Testis (tissue), 3 donors: ENCODE results near the gene TSEN2. TPM values are rescaled to one million over a fixed set of nuclear protein-coding genes. Genes with fewer than 3 reads are reported as not detected.

Source experiments
- DNase-seq: peaks from one replicate; pipeline ENCODE4 v3.0.0-alpha.2; 2019
- H3K27ac ChIP-seq, 2 donors: fragments of 200-600 bp; sonication (generic); one replicate each; pipeline ENCODE4 v1.5.1; 2019
- H3K27me3 ChIP-seq: fragments of 200-600 bp; sonication (generic); one replicate; pipeline ENCODE4 v1.5.1; 2019
- H3K36me3 ChIP-seq: fragments of 200-600 bp; sonication (generic); one replicate; pipeline ENCODE4 v1.5.1; 2017; ENCODE audit warnings: low read depth; ENCODE audit errors: missing control alignments
- H3K4me1 ChIP-seq: fragments of 200-600 bp; sonication (generic); one replicate; pipeline ENCODE4 v1.5.1; 2019
- H3K4me3 ChIP-seq, 2 donors: fragments of 200-600 bp; sonication (generic); one replicate each; pipeline ENCODE4 v1.5.1; 2017 to 2019
- H3K9me3 ChIP-seq: fragments of 200-600 bp; sonication (generic); one replicate; pipeline ENCODE4 v1.5.1; 2017
- POLR2A ChIP-seq: fragments of 450-650 bp; IDR thresholded peaks from one replicate; pipeline ENCODE4 v1.6.1; 2017; ENCODE audit warnings: antibody characterized with exemption, mild to moderate bottlenecking, moderate library complexity
- WGBS, 2 donors: methylation state at CpG; one replicate each; pipeline ENCODE4 v1.1.5; 2018; 5-methylcytosine and 5-hydroxymethylcytosine counted together
- intact Hi-C: fragments of 100-400 bp; cut with DNase I; formaldehyde crosslinking; loops from one replicate; pipeline ENCODE4 v1.15.1; 2023; ENCODE audit warnings: low total_unique reads
- polyA plus RNA-seq: library from polyadenylated mRNA; stranded (reverse); fragments of 350-450 nt; fragmentation: Illumina TruSeq; extraction: RNeasy Lipid Tissue Mini Kit (QIAGEN cat#74804); gene quantifications from one replicate; pipeline ENCODE4 v1.2.3, GENCODE V29; 2014; ENCODE audit warnings: low read depth, low replicate concordance; ENCODE audit not compliant: insufficient read depth
- total RNA-seq, 2 donors: library from RNA; depleted of rRNA; stranded (reverse); fragments of >200 nt; gene quantifications; one replicate each; pipeline ENCODE4 v1.2.3, GENCODE V29; 2016
- TF ChIP-seq, protein P1 (sequence below), 3 experiments: fragments of 450-650 bp in 2 of 3; fragments of 200-600 bp in 1 of 3; sonication (generic) in 1 of 3; IDR thresholded peaks; one replicate each; pipeline ENCODE4 v1.5.1; 2016 to 2019; ENCODE audit warnings: antibody characterized with exemption in 3 of 3, mild to moderate bottlenecking in 2 of 3, moderate library complexity in 1 of 3

The TSEN2 gene
- total and polyA plus RNA-seq, 3 donors from 2014 or later, result 17.0 to 26.8 (median 25.3) TPM

DNA sequence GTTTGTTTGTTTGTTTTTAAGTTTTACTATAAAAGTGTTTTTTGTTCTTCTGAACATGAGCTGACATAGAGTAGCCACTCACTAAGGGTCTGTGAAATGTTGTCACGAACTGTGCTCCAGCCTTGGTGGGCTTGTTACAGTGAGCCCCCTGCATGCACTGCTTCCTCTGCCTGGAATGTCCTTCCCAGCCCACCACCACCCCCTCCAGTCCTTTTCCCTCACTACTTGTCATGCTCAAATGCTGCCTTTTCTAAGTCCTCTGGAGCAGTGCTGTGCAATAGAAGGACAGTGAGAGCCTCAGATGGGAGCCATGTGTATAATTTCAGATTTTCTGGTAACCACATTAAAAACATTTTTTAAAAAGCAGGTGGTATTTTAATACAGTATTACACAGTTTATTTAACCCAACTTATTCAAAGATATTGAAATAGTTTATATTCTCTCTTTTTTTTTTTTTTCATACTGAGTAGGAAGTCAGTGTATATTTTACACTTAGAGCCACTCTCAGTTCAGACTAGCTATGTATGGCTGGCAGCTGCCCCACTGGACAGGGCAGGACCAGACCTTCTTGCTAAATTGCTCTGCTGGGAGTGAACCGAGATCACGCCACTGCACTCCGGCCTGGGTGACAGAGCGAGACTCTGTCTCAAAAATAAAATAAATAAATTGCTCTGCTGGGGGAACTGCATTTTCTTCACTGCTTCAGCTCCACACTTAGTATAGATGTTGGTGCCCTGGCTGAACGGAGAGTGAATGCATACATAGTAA lies 34.2 kb downstream of the TSEN2 start:
- no peak overlapping the region for H3K27ac ChIP-seq
- no peaks in the 10 kb centered on the region for H3K9me3 ChIP-seq
- no peak for DNase-seq
- no peak for TF ChIP-seq POLR2A
- TF ChIP-seq, protein P1, sequence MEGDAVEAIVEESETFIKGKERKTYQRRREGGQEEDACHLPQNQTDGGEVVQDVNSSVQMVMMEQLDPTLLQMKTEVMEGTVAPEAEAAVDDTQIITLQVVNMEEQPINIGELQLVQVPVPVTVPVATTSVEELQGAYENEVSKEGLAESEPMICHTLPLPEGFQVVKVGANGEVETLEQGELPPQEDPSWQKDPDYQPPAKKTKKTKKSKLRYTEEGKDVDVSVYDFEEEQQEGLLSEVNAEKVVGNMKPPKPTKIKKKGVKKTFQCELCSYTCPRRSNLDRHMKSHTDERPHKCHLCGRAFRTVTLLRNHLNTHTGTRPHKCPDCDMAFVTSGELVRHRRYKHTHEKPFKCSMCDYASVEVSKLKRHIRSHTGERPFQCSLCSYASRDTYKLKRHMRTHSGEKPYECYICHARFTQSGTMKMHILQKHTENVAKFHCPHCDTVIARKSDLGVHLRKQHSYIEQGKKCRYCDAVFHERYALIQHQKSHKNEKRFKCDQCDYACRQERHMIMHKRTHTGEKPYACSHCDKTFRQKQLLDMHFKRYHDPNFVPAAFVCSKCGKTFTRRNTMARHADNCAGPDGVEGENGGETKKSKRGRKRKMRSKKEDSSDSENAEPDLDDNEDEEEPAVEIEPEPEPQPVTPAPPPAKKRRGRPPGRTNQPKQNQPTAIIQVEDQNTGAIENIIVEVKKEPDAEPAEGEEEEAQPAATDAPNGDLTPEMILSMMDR (IDR thresholded peaks at IDR 0.05), result no peak
- no peaks in the 10 kb centered on the region for H3K36me3 ChIP-seq
- no peak overlapping the region for H3K4me3 ChIP-seq
- H3K27me3 ChIP-seq, result no peaks in the 10 kb centered on the region
- WGBS, 2 donors, result 91 to 93% methylated on average over 6 of the region's 6 CpGs
- intact Hi-C loops, result no loop called here
- H3K4me1 ChIP-seq, result no peaks in the 10 kb centered on the region

DNA sequence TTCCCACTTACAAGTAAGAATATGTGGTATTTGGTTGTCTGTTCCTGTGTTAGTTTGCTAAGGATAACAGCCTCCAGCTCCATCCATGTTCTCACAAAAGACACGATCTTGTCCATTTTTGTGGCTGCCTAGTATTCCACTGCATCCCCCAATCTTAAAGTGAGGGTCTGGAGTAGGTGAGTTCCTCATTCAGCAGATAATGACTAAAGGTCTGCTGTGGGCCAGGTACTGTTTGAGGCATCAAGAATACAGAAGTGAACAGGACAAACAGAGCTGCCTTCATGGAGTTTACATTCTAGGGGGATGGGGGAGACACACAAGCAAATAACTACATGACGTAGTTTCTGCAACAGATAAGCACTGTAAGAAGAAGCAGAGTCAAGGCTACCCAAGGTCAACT lies 36.7 kb downstream of the TSEN2 start:
- Histone ChIP-seq H3K27ac (no peak overlapping the region), H3K27me3 (no peaks in the 10 kb centered on the region), H3K9me3 (no peaks in the 10 kb centered on the region), H3K4me3 (no peak overlapping the region), H3K36me3 (no peaks in the 10 kb centered on the region), H3K4me1 (no peaks in the 10 kb centered on the region)
- no peak for DNase-seq
- TF ChIP-seq POLR2A, result no peak
- TF ChIP-seq, protein P1 (IDR thresholded peaks at IDR 0.05), result no peak
- WGBS, 2 donors, result 93 to 95% methylated on average over 2 of the region's 2 CpGs
- intact Hi-C loops, result no loop called here

DNA sequence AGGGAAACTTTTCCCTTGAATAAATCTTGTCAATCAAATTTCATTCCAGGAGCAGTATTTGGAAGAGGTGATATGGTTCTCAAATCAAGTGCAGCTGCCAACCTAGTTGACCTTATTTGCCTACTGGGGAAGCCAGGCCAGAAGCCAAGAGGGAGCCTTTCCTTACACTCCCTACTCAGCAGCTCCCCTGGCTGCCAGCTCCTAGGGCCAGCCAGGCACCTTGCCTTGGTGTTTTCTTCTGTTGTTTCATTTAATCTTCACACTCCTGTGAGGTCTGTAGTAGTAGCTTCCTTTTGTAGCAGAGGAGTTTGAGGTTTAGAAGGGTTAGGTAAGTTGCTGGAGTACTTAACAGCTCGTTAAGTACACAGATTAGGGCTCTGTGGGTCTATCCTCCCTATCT lies 38.4 kb downstream of the TSEN2 start:
- Histone ChIP-seq H3K27me3 (no peaks in the 10 kb centered on the region), H3K27ac (no peak overlapping the region), H3K36me3 (no peaks in the 10 kb centered on the region), H3K4me1 (no peaks in the 10 kb centered on the region), H3K9me3 (no peaks in the 10 kb centered on the region), H3K4me3 (no peak overlapping the region)
- no peak for DNase-seq
- 95 to 100% methylated on average over 1 of the region's 1 CpG for whole genome bisulfite sequencing, 2 donors
- intact Hi-C loops, result no loop called here
- TF ChIP-seq, protein P1 (IDR thresholded peaks at IDR 0.05), result no peak
- no peak for TF ChIP-seq POLR2A

DNA sequence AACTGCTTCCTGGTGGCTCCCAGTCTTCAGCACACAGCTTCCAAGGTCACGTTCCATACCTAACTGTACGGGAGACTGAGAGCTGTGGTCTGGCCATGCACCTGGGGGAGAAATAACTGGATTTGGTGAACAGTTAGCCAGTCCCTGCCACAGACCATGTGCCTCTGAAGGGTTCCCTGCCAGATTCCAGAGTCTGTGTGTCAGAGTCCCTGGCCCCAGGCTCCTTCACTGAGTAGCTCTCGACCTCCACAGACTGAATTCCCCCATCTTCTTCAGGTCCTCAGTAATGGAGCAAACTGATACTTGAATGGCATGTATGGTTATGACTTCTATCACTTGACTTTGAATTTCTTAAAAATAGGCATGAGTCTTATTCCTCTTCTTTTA lies 43.5 kb downstream of the TSEN2 start:
- H3K27ac ChIP-seq, result no peak overlapping the region
- no peaks in the 10 kb centered on the region for H3K9me3 ChIP-seq
- intact Hi-C loops, result no loop called here
- TF ChIP-seq, protein P1 (IDR thresholded peaks at IDR 0.05), result no peak
- no peaks in the 10 kb centered on the region for H3K27me3 ChIP-seq
- H3K4me3 ChIP-seq, result no peak overlapping the region
- no peaks in the 10 kb centered on the region for H3K4me1 ChIP-seq
- 82 to 83% methylated on average over 3 of the region's 3 CpGs for WGBS, 2 donors
- DNase-seq, result no peak
- H3K36me3 ChIP-seq, result no peaks in the 10 kb centered on the region

DNA sequence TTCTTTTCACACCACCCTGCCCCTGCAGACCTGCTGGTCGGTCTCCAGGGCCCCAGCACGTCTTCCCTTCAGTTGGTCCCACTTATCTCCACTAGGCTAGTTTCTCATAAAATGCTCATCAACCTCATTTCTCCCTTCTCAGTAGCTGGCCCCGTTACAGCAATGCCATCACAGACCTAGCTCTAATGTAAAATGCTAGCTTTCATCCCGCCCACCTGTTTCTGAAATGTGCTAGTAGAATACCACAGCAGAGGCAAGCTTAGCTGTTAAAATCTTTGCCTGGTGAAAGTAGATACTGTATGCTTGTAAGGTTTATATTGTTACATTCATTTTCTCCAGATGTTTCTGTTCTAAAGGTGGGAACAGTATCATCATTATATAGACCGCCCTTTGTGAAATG lies 47.9 kb downstream of the TSEN2 start:
- Histone ChIP-seq H3K27me3 (no peaks in the 10 kb centered on the region), H3K4me3 (no peak overlapping the region), H3K27ac (no peak overlapping the region), H3K4me1 (no peaks in the 10 kb centered on the region), H3K36me3 (no peaks in the 10 kb centered on the region), H3K9me3 (no peaks in the 10 kb centered on the region)
- intact Hi-C loops, result no loop called here
- no peak for DNase-seq
- TF ChIP-seq, protein P1 (IDR thresholded peaks at IDR 0.05), result no peak
- TF ChIP-seq POLR2A, result no peak
- 90 to 93% methylated on average over 5 of the region's 5 CpGs for WGBS, 2 donors
